HG03558 (cell line): ENCODE data around the gene UNKL.
"Not testable (repeated sequence)": the region's sequence is repeated elsewhere in the genome, so short reads cannot be mapped to it uniquely, and the experiment has no call there.

ENCODE experiments used
- ATAC-seq: cut with Tn5 transposase; IDR thresholded peaks from one replicate; pipeline ENCODE4 v1.9.1; 2021; ENCODE audit warnings: moderate number of reproducible peaks; ENCODE audit not compliant: unreplicated experiment; ENCODE audit errors: extremely low read depth

The UNKL gene

DNA sequence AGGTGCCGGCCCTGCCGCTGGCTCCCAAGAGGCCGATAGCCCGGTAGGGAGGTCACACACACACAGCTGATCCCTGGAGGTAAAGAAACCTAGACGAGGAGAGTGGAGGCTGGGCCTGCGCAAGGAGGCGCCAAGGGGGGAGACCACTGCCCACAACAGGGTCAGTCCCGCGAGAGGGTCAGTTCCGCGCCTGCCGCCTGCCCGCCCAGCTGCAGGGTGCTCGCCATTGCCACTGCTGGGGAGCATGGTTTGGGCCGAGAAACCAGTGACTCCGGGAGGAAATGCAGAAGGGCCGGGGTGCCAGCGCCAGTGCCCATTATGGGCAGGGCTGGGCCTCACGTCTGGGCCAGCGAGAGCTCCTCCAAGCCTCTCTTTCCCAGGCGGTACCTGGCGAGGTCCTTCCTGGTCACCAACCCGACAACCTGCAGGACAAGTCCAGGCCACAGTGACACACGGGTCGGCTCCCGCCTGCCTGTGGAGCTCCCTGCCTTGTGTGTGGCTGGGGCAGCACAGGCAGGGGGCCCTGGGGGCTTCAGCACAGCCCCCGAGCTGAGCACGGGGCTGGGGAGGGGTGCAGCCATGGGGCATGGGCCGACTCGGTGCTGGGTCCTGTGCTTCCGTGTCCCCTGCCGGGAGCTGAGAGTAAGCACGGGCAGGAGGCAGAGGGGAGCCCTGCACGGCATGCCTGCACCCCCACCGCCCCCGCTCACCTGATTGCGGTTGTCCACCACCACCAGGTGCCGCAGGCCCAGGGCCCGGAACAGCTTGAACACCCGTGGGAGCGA, 32.0 kb upstream of the UNKL start:
- ATAC-seq, result no peak

DNA sequence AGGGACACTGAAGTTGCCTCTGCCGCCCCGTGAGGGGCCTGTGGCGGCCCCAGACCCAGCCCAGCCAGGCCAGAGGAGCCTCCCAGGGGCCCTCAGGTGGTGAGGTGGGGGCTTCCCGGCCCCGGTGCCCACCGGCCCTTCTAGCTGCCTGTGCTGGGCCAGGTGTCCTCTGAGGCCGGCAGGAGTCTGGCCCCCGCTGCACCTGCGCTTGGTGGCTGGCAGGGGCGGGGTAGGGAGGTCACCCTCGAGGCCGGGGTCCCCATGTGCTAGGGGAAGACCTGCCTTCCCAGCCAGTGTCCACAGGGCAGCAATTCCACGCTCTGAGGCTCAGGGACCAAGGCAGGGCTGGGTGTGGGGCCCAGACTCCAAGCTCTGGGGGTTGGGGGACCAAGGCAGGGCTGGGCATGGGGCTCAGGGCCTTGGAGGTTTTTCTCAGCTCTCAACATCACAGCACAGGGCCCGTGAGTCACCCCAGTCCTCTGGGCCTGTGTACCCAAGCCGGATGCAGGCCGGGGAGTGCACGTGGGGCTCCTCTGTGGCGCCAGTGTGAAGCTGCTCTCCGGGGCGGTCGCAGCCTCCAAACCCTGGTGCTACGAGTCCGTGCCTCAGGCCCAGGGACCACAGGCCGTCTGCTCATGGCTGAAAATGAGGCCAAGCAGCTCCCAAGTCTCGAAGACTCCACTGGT, 31.2 kb upstream of the UNKL start:
- ATAC-seq, result no peak

- ATAC-seq, result no peak
These were observed 30.4 kb upstream of the UNKL start for GRCh38 chr16:1444730-1445517.

GRCh38 chr16:1443980-1444729, 29.7 kb upstream of the UNKL start, which contains the start of gene CCDC154:
Gene CCDC154, minus strand, starts transcription at chr16:1444556. Its CDS starts 234 bp downstream, at chr16:1444322.
- no peak for ATAC-seq

GRCh38 chr16:1443403-1443973, 29.0 kb upstream of the UNKL start:
- no peak for ATAC-seq

DNA sequence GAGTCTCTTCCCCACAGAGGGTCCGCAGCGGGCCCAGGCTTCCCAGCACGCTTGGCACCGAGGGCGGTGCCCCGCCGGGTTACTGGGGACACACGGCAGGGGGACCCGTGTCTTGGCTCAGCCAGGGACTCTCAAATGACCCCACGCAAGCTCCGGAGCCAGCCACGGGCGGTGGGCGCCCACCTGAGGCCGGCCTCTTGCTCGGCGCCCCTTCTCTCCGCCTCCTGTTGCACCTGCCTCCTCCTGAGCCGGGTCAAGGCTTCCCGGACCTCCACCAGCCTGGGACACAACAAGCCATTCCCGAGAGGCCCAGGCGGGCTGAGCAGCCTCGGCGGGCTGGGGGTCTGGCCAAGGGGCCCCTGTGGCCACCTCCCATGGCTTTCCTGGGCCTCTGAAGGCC, 28.2 kb upstream of the UNKL start:
- no peak for ATAC-seq

DNA sequence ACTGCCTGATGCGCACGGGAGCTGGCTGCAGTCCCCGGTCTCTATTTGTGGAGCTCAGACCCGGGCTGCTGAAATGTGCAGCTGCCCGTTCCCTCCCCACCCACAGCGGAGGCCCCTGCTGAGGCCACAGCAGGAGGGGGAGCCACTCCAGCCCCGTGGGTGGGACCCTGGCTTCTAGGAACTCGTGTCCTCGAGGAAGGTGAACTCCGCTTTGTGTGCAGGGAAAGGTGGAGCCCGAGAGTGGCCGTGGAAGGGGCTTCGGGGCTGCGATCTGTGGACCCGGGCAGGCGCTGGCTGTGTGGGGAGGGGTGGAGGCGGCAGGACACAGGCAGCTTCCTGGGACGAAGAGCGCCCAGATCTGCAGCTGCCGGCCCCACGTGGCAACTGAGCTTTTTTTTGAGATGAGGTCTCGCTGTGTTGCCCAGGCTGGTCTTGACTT, 26.9 kb upstream of the UNKL start:
- ATAC-seq, result no peak

GRCh38 chr16:1439699-1440074, 25.2 kb upstream of the UNKL start:
- not testable (repeated sequence) for ATAC-seq

- ATAC-seq, result no peak
These were observed 24.7 kb upstream of the UNKL start for GRCh38 chr16:1439058-1439698.

GRCh38 chr16:1438229-1439057, 23.9 kb upstream of the UNKL start:
- no peak for ATAC-seq

- no peak for ATAC-seq
These were observed 23.1 kb upstream of the UNKL start for GRCh38 chr16:1437606-1438005.

DNA sequence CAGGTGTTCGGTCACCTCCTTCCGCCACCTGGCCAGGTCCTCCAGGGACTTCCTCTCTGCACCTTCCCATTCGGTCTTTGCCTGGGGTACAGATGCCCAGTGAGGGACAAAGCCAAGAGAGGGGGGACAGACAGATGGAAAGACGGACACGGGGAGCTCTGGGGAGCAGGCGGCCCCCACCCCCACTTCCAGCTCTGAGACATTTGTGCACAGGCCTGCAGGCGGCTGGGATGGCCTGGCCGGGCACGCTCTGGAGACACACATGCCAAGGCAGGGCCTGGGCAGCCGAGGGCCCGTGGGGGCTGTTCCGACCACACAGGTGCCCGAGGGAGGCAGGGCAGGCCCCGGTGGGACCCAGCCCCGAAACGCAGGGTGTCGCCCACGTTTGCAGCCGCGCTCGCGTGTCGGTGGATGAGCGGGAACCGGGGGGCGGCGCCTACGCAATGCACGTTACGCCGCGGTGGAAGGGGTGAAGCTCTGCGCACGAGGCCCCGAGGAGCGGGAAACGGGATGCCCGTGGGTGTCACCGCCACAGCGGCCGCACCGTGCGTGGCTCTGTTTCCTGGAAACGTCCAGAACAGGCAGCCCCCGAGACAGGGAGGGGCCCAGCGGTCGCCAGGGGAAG, 22.3 kb upstream of the UNKL start:
- no peak for ATAC-seq

DNA sequence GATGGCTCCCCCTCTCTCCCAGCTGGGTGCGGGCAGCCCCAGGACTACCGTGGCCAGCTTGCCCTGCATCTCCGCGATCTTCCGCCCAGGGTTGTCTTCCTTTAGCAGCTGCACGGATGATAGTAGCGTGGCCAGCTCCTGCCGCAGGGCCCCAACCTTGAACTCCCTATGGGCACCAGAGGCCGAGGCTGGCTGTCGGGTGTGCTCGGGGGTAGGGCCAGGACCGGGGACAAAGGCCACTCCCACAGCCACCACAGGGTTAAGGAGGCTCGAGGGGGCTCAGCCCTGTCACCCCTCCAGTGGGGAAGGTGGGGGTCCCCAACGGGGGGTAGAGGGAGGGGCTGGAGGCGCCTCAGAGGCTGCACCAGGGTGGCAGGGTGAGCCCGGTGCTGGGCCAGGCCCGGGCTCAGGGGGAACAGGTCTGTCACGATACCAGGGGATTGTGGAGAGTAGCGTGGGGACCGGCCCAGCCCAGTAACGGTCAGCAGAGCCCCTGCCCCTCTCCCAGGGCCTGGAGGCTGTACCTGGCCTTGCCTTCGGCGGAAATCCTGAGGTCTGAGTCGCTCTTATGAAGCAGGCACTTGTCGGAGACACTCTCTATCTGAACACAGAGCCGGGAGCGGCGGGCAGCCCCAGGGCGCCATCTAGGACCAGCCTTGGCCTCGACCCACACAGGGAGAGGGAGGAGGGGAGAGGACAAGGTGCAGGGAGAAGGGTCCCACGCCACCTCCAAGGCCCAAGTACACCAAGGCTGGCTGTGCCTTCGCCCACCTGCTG, 21.6 kb upstream of the UNKL start:
- ATAC-seq, result no peak

DNA sequence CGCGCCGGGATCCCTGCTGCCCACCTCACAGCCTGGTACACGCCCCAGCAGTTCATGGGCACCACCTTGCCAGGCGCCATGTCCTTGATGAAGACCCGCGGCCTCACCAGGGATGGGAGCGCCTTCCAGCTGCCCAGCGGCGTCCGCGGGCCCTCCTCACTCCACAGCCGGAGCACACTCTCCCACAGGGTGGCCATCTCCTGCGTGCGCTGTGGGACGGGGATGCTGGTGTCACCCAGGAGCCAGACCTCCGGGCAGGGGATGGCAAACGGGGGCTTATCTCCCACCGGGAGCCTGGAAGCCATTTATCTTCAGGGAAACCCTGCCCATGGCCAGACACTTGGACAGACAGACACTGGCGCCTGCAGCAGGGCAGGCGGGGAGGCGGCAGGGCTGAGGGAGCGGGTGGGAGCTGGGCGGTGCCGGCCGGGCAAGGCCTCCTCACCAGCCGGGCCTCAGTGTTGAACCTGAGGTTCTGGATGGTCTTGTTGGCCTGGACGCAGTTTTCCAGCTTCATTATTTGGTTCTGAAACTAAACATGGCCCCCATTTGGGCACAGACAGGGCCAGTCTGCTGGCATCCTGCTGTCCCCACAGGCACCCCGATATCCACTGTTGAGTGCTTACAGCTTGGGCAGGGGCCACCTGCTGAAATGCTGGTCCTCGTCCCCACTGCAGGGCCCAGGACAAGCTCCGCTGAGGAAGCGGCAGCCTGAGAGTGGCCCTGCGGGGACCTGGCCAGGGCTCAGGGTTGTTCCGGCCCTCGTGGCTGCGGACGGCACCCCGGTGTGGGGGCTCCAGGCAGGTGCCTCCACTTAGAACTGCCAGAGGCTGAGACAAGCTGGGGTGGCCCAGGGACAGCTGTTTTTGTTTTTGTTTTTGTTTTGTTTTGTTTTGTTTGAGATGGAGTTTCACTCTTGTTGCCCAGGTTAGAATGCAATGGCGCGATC, 20.4 kb upstream of the UNKL start:
- no peak for ATAC-seq

DNA sequence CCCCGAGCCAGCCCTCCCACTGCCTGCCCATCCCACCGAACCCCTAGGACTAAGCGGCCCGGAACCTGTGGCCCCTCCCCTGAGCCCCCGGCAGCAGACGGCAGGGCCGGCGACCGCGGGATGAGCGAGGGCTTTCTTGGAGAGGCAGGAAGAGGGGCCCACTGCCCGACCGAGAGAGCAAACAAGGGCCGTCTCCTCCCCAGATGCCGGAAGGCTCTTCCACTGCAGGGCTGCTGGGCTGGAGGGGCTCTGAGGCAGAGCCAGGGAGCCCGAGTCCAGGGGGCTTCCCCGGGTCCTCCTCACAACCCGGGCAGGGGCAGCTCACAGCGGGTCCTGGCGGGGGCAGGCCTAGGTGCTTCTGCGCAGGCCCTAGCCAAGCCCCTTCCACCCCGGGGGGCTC, 19.3 kb upstream of the UNKL start:
- ATAC-seq, result no peak

GRCh38 chr16:1433263-1433560, 18.7 kb upstream of the UNKL start:
- ATAC-seq, result no peak
